Endothelial cell of umbilical vein (primary cell): ENCODE measurements around the gene MANBA.

ENCODE experiments used
- CTCF ChIP-seq, 2 donors: IDR thresholded peaks; 1 replicate in 1 of 2; 2 replicates in 1 of 2; pipeline ENCODE4 v1.5.1; 2011; ENCODE audit warnings: low read length in 2 of 2, mild to moderate bottlenecking in 2 of 2, moderate library complexity in 2 of 2, control low read depth in 1 of 2, inconsistent platforms in 1 of 2, low read depth in 1 of 2; ENCODE audit not compliant: insufficient read depth in 1 of 2; ENCODE audit errors: extremely low read depth in 1 of 2
- JUN ChIP-seq: IDR thresholded peaks from 2 replicates; pipeline ENCODE4 v1.6.1; 2011; ENCODE audit warnings: borderline replicate concordance, low read depth; ENCODE audit not compliant: insufficient read length, insufficient read depth

GRCh38 chr4:102589743-102590142 is 171.0 kb downstream of the MANBA start:
- no peak for TF ChIP-seq CTCF (IDR thresholded peaks at IDR 0.05; ENCODE audit: extremely low read depth in 1 of 2, insufficient read depth in 1 of 2, low read depth in 1 of 2, low read length in 2 of 2)
- TF ChIP-seq JUN = no peak
